ENCODE data around the gene ITGA5. TPM values are rescaled to one million over a fixed set of nuclear protein-coding genes. Genes with fewer than 3 reads are reported as not detected.

ITGA5 gene
- total RNA-seq, 1 donor from 2014 or later, result 116 TPM

DNA sequence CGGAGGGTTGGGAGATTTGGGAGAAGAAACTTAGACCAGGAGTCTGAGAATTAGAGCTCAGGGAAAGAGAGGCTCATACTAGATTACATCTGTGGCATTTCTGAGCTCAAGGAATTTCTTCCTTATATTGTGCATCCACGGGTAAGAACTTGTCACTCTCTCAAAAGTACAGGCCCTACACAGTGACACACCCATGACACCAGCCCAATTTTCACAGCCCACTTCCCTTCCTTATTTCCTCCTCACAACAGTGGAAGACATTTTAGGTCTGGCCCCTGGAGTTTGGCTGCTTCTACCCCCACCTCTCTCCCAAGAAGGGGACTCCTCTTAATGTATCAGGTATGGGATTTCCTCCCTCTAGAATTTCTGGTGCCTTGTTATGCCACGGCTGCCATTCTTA is 25.3 kb downstream of the ITGA5 start:
- DNase-seq (ENCODE audit: low read depth), result no peak
- TF ChIP-seq, protein P1, sequence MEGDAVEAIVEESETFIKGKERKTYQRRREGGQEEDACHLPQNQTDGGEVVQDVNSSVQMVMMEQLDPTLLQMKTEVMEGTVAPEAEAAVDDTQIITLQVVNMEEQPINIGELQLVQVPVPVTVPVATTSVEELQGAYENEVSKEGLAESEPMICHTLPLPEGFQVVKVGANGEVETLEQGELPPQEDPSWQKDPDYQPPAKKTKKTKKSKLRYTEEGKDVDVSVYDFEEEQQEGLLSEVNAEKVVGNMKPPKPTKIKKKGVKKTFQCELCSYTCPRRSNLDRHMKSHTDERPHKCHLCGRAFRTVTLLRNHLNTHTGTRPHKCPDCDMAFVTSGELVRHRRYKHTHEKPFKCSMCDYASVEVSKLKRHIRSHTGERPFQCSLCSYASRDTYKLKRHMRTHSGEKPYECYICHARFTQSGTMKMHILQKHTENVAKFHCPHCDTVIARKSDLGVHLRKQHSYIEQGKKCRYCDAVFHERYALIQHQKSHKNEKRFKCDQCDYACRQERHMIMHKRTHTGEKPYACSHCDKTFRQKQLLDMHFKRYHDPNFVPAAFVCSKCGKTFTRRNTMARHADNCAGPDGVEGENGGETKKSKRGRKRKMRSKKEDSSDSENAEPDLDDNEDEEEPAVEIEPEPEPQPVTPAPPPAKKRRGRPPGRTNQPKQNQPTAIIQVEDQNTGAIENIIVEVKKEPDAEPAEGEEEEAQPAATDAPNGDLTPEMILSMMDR (conservative IDR thresholded peaks at IDR 0.05; ENCODE audit: low read depth, low read length), result no peak
- no peak overlapping the region for H3K4me3 ChIP-seq (ENCODE audit: low read depth, low read length)

DNA sequence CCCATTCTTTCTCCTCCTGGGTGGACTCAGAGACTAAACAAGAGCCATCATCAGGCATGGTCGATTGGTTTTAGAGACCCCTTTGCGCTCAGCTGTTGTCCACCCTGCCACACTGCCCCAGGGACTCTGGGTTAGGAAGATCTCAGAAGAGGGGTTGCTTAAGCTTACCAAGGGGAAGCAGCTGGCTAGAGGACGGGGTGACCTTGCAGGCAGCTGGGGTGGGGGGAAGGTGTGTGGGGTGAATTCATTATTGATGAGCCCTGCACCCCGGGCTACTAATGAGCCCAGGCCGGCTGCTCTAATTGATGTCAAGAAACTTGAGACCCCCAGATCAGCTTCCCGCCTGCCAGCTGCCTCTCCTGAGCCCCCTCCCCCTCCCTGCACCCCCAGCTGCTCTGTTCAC is 25.9 kb downstream of the ITGA5 start:
- TF ChIP-seq, protein P1 (conservative IDR thresholded peaks at IDR 0.05; ENCODE audit: low read depth, low read length), result no peak
- no peak for DNase-seq (ENCODE audit: low read depth)
- no peak overlapping the region for H3K4me3 ChIP-seq (ENCODE audit: low read depth, low read length)

DNA sequence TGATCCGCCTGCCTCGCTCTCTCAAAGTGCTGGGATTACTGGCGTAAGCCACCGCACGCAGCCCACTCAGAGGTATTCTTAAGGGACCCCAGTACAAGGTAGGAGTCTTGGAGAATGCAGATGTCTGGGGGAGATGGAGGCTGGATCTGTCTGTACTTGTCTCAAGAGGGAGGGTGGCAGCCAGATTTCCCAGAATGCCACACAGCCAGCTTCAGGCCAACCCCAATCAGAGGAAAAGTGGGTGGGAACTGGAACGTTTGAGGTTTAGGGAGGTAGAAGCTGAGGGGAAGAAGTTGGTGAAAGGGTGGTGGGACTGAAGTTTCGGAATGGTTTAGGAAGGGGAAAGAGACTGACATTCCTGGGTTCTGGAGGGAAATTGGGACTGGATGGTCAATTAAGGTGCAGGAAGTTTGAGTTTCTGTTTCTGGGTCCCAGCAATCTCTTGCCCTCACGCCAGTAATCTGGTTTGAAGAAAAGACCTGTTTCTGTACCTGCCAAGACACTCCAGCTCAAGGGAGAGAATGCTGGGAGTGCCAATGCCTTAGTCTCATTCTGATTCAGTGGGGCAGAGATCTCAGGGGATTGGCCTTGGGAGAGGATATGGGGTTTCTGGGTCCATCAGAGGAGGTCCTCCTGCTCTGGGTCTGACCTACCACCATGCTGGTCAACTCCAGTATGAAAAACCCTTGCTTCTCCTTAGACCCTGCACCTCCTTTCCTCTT is 26.4 kb downstream of the ITGA5 start:
- no peak for DNase-seq (ENCODE audit: low read depth)
- H3K4me3 ChIP-seq (ENCODE audit: low read depth, low read length), result no peak overlapping the region
- TF ChIP-seq, protein P1 (conservative IDR thresholded peaks at IDR 0.05; ENCODE audit: low read depth, low read length), result no peak

DNA sequence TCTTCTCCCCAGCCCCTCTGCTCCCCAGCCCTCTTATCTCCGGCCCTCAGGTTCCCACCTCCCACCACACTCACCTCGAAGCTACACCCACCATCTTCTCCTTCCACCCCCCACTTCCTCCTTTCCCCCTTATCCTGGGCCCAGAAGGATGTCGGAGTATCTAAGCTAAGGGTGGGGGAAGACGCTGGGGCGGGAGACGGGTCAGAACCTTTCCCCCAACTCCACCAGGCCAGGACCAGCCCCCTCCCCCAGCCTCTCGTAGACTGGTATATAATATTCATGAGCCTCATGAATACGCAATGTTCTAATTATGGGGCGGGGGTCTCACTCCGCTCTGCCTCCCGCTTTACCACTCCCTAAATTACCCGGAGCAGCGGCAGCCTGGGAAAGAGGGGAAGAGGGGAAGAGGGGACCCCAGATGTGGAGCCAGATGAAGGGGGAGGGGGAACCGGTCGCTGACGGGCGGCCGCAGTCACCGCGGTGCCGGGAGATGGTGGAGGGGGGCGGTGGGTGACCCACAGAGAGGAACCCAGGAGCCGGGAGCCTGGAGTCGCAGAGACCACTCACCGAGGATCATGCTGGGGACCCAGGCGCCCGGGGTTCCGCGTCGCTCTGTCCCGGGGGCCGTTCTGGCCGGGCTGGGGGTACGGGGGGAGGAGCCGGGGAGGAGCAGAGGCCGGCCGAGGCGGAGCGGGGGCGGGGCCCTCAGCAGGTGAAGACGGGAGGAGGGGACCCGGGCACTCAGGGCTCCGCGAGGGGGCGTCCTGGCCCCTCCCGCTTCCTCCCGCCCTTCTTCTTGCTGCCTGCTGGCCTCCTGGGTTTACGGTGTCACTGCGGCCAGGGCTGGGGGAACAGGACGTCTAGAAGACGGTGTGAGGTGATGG is 28.2 kb downstream of the ITGA5 start:
- peak overlapping the region; percentile 40 for H3K4me3 ChIP-seq (ENCODE audit: low read depth, low read length)
- TF ChIP-seq, protein P1 (conservative IDR thresholded peaks at IDR 0.05; ENCODE audit: low read depth, low read length), result peak; percentile 26
- no peak for DNase-seq (ENCODE audit: low read depth)

DNA sequence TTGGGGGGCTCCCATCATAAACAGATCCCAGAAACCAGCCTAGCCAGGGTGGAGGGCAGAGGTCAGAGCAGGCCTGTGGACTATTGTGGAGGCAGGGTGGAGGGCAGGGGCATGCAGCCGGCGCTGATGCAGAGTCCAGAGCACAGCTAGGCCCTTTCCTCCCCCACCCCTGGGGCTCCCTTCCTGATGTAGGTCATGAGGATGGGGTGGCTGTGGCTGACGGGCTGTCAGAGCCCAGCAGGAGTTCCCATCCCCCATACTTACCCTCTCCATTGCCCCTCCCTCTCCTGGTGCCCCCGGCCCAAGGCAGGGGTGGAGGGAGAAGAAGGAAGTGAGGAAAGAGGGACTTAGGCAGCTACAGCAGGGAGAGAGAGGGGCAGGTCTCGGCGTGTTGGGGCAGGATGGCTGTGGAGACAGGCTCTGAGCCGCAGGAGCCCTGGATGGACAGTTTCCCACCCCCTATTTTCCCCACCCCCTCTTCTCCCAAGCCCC is 28.8 kb downstream of the ITGA5 start:
- no peak overlapping the region for H3K4me3 ChIP-seq (ENCODE audit: low read depth, low read length)
- no peak for DNase-seq (ENCODE audit: low read depth)
- TF ChIP-seq, protein P1 (conservative IDR thresholded peaks at IDR 0.05; ENCODE audit: low read depth, low read length), result no peak

DNA sequence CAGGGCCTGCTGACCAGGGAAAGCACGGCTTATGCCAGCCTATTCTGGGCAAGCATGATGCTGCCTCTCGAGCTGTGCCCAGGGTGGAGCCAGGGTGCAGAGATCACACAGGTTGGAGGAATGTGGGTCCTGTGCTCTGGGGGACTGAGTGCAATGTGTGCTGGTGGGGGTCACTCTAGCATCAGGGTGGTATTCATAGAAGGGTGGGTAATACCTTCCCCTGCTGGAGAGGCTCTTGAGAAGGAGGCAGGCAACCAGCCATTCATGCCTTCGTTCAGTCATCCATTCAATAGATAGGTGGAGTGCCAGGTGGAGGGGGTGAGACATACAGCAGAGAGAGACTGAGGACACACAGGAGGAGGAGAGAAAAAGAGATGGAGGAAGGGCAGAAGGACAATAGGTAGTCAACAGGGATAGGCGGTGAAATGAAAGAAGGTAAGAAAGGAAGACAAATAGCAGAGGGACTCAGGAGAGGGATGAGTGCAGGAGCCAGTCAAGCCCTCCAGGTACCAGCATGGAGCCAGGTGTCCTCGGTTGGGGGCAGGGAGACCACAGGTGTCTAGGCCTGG is 29.4 kb downstream of the ITGA5 start:
- H3K4me3 ChIP-seq (ENCODE audit: low read depth, low read length), result no peak overlapping the region
- DNase-seq (ENCODE audit: low read depth), result no peak

More for the DNA sequence above, 29.4 kb downstream of the ITGA5 start:
- TF ChIP-seq, protein P1 (conservative IDR thresholded peaks at IDR 0.05; ENCODE audit: low read depth, low read length), result no peak
